ENCODE measurements around the gene BBIP1.

DNA sequence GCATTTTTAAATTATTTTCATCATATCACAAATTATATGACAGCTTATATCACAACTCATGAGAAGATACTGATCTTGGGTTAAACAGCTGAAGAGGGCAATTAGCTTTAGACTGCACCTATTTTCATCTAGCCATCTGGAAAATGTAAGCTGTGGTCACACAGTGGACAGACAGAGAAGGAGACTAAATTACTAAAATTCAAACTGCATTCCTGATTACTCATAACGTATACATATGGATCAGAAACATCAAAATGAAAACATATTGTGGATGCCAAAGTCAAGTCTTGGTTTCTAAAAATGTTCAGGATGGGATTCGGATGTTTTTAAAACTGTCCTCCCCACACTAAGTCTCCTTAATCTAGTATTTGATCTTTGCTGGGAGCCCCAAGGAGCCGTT lies 6.6 kb downstream of the BBIP1 start:
- TF ChIP-seq, protein P1, sequence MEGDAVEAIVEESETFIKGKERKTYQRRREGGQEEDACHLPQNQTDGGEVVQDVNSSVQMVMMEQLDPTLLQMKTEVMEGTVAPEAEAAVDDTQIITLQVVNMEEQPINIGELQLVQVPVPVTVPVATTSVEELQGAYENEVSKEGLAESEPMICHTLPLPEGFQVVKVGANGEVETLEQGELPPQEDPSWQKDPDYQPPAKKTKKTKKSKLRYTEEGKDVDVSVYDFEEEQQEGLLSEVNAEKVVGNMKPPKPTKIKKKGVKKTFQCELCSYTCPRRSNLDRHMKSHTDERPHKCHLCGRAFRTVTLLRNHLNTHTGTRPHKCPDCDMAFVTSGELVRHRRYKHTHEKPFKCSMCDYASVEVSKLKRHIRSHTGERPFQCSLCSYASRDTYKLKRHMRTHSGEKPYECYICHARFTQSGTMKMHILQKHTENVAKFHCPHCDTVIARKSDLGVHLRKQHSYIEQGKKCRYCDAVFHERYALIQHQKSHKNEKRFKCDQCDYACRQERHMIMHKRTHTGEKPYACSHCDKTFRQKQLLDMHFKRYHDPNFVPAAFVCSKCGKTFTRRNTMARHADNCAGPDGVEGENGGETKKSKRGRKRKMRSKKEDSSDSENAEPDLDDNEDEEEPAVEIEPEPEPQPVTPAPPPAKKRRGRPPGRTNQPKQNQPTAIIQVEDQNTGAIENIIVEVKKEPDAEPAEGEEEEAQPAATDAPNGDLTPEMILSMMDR (IDR thresholded peaks at IDR 0.05), result no peak
- TF ChIP-seq POLR2A (IDR thresholded peaks at IDR 0.05), result no peak

All from heart left ventricle (tissue), 13 donors.